ENCODE measurements around the gene LRP1B. TPM values are rescaled to one million over a fixed set of nuclear protein-coding genes. Genes with fewer than 3 reads are reported as not detected.

Gene LRP1B
- total RNA-seq, 1 donor from 2014 or later = 0.38 TPM

DNA sequence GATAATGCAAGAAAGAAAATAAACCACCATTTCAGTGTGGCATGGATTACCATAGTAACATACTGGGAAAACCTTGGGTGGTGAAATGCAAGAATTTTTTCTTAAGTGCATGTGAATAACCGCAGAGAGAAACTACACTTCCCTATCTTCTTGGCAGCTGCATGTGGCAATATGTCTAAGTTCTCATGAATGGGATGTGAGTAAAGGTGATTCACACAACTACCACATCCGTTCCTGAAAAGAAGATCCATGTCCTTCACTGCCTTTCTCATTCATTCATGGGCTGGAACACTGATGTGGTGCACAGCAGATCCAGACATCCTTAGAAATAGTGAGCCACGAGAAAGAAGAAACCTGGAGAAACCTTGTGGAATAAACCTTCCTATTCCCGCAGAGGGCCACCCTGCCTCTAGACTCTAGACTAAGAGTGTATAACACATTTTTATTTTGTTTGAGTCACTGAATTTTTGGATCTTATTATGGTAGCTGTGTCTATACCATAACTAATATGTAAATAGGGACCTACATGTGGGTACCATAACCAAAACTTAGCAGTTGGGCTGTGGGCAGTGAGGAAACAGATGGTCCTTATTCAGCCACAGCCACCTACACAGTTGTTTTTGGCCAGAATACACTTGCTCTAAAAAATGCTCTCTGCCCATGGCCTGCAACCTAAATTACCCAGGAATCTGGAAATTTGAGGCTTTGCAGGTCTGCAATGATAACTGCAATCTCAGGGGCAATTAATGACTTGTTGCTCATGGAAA is 573.3 kb downstream of the LRP1B start:
- peak; percentile 72 for DNase-seq (ENCODE audit: low read depth)
- TF ChIP-seq, protein P1, sequence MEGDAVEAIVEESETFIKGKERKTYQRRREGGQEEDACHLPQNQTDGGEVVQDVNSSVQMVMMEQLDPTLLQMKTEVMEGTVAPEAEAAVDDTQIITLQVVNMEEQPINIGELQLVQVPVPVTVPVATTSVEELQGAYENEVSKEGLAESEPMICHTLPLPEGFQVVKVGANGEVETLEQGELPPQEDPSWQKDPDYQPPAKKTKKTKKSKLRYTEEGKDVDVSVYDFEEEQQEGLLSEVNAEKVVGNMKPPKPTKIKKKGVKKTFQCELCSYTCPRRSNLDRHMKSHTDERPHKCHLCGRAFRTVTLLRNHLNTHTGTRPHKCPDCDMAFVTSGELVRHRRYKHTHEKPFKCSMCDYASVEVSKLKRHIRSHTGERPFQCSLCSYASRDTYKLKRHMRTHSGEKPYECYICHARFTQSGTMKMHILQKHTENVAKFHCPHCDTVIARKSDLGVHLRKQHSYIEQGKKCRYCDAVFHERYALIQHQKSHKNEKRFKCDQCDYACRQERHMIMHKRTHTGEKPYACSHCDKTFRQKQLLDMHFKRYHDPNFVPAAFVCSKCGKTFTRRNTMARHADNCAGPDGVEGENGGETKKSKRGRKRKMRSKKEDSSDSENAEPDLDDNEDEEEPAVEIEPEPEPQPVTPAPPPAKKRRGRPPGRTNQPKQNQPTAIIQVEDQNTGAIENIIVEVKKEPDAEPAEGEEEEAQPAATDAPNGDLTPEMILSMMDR (IDR thresholded peaks at IDR 0.05; ENCODE audit: insufficient read depth, low read length, poor library complexity, severe bottlenecking) = no peak
- H3K36me3 ChIP-seq (ENCODE audit: control insufficient read depth, insufficient read depth, low read length) = no peaks in the 10 kb centered on the region
- no peak overlapping the region for H3K4me3 ChIP-seq (ENCODE audit: low read depth, low read length)
- H3K27me3 ChIP-seq (ENCODE audit: control insufficient read depth, insufficient read depth, low read length) = no peaks in the 10 kb centered on the region

DNA sequence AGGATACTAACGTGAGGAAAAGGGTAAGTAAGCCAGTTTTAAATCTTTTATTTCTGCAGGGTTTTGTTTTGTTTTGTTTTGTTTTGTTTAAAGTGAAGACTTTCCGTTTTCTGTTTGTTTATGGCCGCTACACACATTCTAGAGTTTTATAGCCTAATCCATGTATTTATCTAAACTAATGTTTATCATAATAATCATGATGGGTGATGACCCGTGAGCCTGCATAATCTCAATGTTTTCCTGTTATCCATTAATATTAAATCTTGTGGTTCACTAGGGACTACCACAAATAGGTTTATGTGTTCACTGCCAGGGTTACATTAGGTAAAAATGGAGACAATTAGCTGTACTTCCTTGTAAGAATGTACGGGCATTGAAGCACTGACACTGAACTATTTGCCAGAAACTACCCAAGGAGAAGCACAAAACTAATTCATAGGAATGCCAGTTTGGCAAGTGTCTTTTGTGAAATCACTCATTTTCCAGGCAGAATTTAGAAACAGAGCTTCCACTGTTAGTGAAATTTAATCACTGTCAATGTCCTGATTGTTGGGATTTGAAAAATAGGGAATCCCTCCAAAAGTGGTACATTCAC is 574.8 kb downstream of the LRP1B start:
- Histone ChIP-seq H3K36me3 (ENCODE audit: control insufficient read depth, insufficient read depth, low read length) (no peaks in the 10 kb centered on the region), H3K4me3 (ENCODE audit: low read depth, low read length) (no peak overlapping the region), H3K27me3 (ENCODE audit: control insufficient read depth, insufficient read depth, low read length) (no peaks in the 10 kb centered on the region)
- TF ChIP-seq, protein P1 (IDR thresholded peaks at IDR 0.05; ENCODE audit: insufficient read depth, low read length, poor library complexity, severe bottlenecking) = no peak
- no peak for DNase-seq (ENCODE audit: low read depth)

DNA sequence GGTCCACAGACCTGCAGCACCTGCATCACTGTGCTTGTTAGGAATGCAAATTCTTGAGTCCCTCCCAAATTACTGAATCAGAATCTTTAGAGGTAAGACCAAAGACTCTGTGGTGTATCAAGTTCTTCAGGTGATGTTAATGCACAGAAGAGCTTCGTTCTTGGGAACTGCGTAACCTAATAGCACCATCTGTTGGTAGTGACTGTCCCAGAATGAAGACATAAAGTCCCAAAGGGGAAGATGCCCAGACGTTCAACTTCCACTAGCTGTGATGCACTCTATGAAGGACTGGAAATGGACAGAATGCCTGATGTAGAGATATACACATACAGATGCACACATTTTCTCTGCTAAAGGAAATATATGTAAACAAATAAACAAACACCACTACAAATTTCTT is 576.0 kb downstream of the LRP1B start:
- H3K4me3 ChIP-seq (ENCODE audit: low read depth, low read length) = no peak overlapping the region
- TF ChIP-seq, protein P1 (IDR thresholded peaks at IDR 0.05; ENCODE audit: insufficient read depth, low read length, poor library complexity, severe bottlenecking) = peak; percentile 68
- no peak for DNase-seq (ENCODE audit: low read depth)
- no peaks in the 10 kb centered on the region for H3K36me3 ChIP-seq (ENCODE audit: control insufficient read depth, insufficient read depth, low read length)
- no peaks in the 10 kb centered on the region for H3K27me3 ChIP-seq (ENCODE audit: control insufficient read depth, insufficient read depth, low read length)

DNA sequence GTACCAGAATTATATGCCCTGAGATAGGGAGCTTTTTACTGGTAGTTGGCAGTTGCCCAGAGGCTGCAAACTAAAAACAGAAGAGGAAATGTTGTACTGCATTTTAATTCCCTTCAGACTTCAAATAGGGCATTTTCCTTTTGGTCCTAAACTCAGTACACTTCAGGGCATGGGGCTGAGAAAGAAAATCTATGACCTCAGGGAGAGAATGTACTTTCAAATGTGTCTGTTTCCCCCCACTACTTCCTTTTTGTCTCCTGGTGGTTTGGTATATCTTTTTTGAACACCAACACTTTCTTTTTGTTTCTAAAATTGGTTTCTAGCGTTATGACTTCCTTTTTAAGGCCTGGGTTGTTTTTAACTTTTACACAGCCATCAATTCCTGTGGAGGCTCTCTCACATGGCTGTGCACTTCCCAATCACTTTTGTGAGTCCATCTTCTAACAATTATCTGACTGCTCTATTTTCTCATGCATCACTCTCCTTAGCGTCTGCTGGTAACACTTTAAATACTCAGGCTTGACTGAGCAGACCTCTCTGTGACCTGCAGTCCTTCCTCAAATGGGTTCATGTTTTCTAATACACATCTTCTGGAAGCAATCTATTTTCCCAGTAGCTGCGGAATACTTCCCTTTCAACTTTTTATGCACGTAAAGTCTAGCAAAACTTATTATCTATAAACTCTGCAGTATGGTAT is 596.0 kb downstream of the LRP1B start:
- TF ChIP-seq, protein P1 (IDR thresholded peaks at IDR 0.05; ENCODE audit: insufficient read depth, low read length, poor library complexity, severe bottlenecking) = no peak
- Histone ChIP-seq H3K4me3 (ENCODE audit: low read depth, low read length) (no peak overlapping the region), H3K36me3 (ENCODE audit: control insufficient read depth, insufficient read depth, low read length) (no peaks in the 10 kb centered on the region), H3K27me3 (ENCODE audit: control insufficient read depth, insufficient read depth, low read length) (no peaks in the 10 kb centered on the region)
- DNase-seq (ENCODE audit: low read depth) = no peak

DNA sequence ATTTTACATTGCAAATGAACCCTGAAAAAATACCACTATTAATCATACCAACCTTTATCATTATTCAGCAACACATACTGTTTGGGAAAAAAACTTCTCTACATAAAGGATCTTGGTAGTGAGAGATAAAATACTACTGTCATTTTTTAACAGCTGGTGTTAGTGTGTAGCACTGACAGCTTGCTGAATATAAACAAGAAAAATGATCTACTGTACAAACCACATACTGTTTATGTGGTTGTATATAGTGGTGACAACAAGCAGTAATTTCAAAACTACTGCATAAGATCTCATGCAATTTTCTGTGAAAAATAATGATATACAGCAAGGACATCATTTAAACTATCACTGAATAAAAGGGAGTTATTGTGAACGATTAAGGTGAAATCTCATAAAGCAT is 601.2 kb downstream of the LRP1B start:
- TF ChIP-seq, protein P1 (IDR thresholded peaks at IDR 0.05; ENCODE audit: insufficient read depth, low read length, poor library complexity, severe bottlenecking) = no peak
- DNase-seq (ENCODE audit: low read depth) = no peak
- H3K4me3 ChIP-seq (ENCODE audit: low read depth, low read length) = no peak overlapping the region
- no peaks in the 10 kb centered on the region for H3K36me3 ChIP-seq (ENCODE audit: control insufficient read depth, insufficient read depth, low read length)
- H3K27me3 ChIP-seq (ENCODE audit: control insufficient read depth, insufficient read depth, low read length) = no peaks in the 10 kb centered on the region

Data from kidney epithelial cell (primary cell).